ENCODE results near the gene NRP2.

GRCh38 chr2:205739620-205740019, 57.3 kb downstream of the NRP2 start:
- TF ChIP-seq CTCF (conservative IDR thresholded peaks at IDR 0.05; ENCODE audit: low read depth, low read length) (no peak), EZH2 (IDR thresholded peaks at IDR 0.05; ENCODE audit: low read length, unreplicated experiment) (no peak), EZH2phosphoT487 (IDR thresholded peaks at IDR 0.05; ENCODE audit: borderline replicate concordance, low read length) (no peak)
